ENCODE data around the gene DMD. TPM values are rescaled to one million over a fixed set of nuclear protein-coding genes. Genes with fewer than 3 reads are reported as not detected.

Gene DMD
- total RNA-seq, 1 donor from 2014 or later = 22.2 TPM

DNA sequence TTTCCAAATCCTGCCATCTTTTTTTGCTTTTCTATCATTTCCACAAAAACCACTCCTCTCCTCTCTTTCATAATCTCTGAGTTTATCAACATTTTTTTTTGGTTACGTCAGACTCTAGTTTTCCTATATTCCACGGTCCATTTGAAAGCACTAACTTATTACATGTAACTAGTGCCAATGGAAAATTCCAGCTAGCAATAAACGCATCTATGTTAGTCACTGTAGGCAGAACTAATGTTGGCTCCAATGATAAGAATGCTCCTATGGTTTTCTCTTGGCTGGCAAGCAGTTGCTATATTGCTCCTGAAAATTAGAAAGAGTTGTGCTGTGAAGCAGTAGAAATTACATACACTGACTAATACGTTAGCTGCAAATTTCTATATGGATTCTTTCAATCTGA, 1504.9 kb downstream of the DMD start:
- no peaks in the 10 kb centered on the region for H3K36me3 ChIP-seq (ENCODE audit: insufficient read depth, low read length)
- H3K79me2 ChIP-seq (ENCODE audit: insufficient read depth, low read length) = no peaks in the 10 kb centered on the region
- no peaks in the 10 kb centered on the region for H3K27me3 ChIP-seq (ENCODE audit: insufficient read depth, low read length)
- no peaks in the 10 kb centered on the region for H3K9me3 Mint-ChIP-seq (ENCODE audit: unreplicated experiment)
- H3K27me3 Mint-ChIP-seq (ENCODE audit: low read depth, unreplicated experiment) = no peaks in the 10 kb centered on the region
- peaks cover 5% of the 10 kb centered on the region for H3K4me1 Mint-ChIP-seq (ENCODE audit: low read depth, unreplicated experiment)
- no peaks in the 10 kb centered on the region for H3K4me1 ChIP-seq (ENCODE audit: insufficient read depth, low read length)
- no peak overlapping the region for H3K27ac Mint-ChIP-seq (ENCODE audit: unreplicated experiment)
- no peak overlapping the region for H3K4me2 ChIP-seq (ENCODE audit: low read length)
- DNase-seq (ENCODE audit: low read depth) = peak; percentile 22
- no peak overlapping the region for H3K9ac ChIP-seq (ENCODE audit: low read length)
- no peaks in the 10 kb centered on the region for H4K20me1 ChIP-seq (ENCODE audit: insufficient read depth, low read length)
- no peak overlapping the region for H3K27ac ChIP-seq (ENCODE audit: low read depth, low read length)
- H3K4me3 Mint-ChIP-seq (ENCODE audit: unreplicated experiment) = no peak overlapping the region
- no peaks in the 10 kb centered on the region for H3K9me3 ChIP-seq (ENCODE audit: insufficient read depth, low read depth, low read length)
- no peak overlapping the region for H3K4me3 ChIP-seq (ENCODE audit: insufficient read depth, low read depth, low read length)
- H2AFZ ChIP-seq (ENCODE audit: low read depth, low read length) = no peak overlapping the region
- TF ChIP-seq, protein P1, sequence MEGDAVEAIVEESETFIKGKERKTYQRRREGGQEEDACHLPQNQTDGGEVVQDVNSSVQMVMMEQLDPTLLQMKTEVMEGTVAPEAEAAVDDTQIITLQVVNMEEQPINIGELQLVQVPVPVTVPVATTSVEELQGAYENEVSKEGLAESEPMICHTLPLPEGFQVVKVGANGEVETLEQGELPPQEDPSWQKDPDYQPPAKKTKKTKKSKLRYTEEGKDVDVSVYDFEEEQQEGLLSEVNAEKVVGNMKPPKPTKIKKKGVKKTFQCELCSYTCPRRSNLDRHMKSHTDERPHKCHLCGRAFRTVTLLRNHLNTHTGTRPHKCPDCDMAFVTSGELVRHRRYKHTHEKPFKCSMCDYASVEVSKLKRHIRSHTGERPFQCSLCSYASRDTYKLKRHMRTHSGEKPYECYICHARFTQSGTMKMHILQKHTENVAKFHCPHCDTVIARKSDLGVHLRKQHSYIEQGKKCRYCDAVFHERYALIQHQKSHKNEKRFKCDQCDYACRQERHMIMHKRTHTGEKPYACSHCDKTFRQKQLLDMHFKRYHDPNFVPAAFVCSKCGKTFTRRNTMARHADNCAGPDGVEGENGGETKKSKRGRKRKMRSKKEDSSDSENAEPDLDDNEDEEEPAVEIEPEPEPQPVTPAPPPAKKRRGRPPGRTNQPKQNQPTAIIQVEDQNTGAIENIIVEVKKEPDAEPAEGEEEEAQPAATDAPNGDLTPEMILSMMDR (IDR thresholded peaks at IDR 0.05; ENCODE audit: insufficient read depth, low read depth, low read length) = no peak
- TF ChIP-seq EZH2 (IDR thresholded peaks at IDR 0.05; ENCODE audit: insufficient read depth, low read length) = no peak
- peak; percentile 63 for FAIRE-seq
- no peaks in the 10 kb centered on the region for H3K36me3 Mint-ChIP-seq (ENCODE audit: low read depth, unreplicated experiment)

DNA sequence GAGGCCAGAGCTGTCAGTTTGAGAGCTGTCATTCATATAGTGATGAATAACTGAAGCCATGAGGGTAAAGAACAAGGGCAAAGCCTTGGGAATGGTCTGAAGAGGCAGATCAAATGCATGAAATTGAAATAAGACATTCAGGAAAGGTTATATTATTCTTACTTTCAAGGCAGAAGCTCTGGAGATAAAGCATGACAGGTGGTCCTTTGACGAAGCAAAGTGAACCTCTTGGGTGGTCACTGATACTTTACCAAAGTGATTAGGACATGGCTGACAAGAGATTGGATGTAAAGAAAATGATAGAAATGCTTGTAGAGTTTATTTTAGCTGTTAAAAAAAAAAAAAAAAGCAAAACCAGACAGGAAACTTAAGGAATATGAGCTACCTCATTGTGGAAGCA, 1505.5 kb downstream of the DMD start:
- no peak overlapping the region for H3K9ac ChIP-seq (ENCODE audit: low read length)
- Mint-ChIP-seq H3K4me1 (ENCODE audit: low read depth, unreplicated experiment) (peaks cover 5% of the 10 kb centered on the region), H3K9me3 (ENCODE audit: unreplicated experiment) (no peaks in the 10 kb centered on the region), H3K27me3 (ENCODE audit: low read depth, unreplicated experiment) (no peaks in the 10 kb centered on the region), H3K4me3 (ENCODE audit: unreplicated experiment) (no peak overlapping the region), H3K36me3 (ENCODE audit: low read depth, unreplicated experiment) (no peaks in the 10 kb centered on the region), H3K27ac (ENCODE audit: unreplicated experiment) (no peak overlapping the region)
- no peak overlapping the region for H3K4me2 ChIP-seq (ENCODE audit: low read length)
- DNase-seq (ENCODE audit: low read depth) (no peak), FAIRE-seq (no peak)
- no peaks in the 10 kb centered on the region for H3K79me2 ChIP-seq (ENCODE audit: insufficient read depth, low read length)
- no peak for TF ChIP-seq EZH2 (IDR thresholded peaks at IDR 0.05; ENCODE audit: insufficient read depth, low read length)
- TF ChIP-seq, protein P1 (IDR thresholded peaks at IDR 0.05; ENCODE audit: insufficient read depth, low read depth, low read length) = no peak
- H4K20me1 ChIP-seq (ENCODE audit: insufficient read depth, low read length) = no peaks in the 10 kb centered on the region
- H2AFZ ChIP-seq (ENCODE audit: low read depth, low read length) = no peak overlapping the region
- no peak overlapping the region for H3K4me3 ChIP-seq (ENCODE audit: insufficient read depth, low read depth, low read length)
- no peaks in the 10 kb centered on the region for H3K4me1 ChIP-seq (ENCODE audit: insufficient read depth, low read length)
- no peak overlapping the region for H3K27ac ChIP-seq (ENCODE audit: low read depth, low read length)
- H3K9me3 ChIP-seq (ENCODE audit: insufficient read depth, low read depth, low read length) = no peaks in the 10 kb centered on the region
- no peaks in the 10 kb centered on the region for H3K27me3 ChIP-seq (ENCODE audit: insufficient read depth, low read length)
- H3K36me3 ChIP-seq (ENCODE audit: insufficient read depth, low read length) = no peaks in the 10 kb centered on the region

DNA sequence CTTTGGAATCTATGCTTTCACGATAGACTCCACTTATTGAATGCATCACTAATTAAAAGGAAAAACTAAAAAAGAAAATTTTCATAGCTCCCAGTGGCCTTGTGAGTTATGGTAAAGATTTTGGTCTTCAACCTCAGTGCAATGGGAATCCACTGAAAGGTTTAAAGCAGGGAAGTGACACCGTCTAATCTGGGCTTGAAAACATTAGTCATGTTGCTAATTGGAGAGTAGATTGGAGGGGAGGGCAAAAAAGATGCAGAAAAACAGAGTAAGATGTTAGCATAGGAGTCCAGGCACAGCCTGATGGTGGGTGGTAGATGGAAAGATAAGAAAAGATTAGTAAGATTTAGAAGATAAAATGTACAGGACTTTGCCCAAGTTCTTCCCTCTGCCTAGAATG, 1506.4 kb downstream of the DMD start:
- DNase-seq (ENCODE audit: low read depth) (no peak), FAIRE-seq (no peak)
- H3K36me3 ChIP-seq (ENCODE audit: insufficient read depth, low read length) = no peaks in the 10 kb centered on the region
- Mint-ChIP-seq H3K4me3 (ENCODE audit: unreplicated experiment) (no peak overlapping the region), H3K36me3 (ENCODE audit: low read depth, unreplicated experiment) (no peaks in the 10 kb centered on the region), H3K27ac (ENCODE audit: unreplicated experiment) (no peak overlapping the region), H3K9me3 (ENCODE audit: unreplicated experiment) (no peaks in the 10 kb centered on the region), H3K27me3 (ENCODE audit: low read depth, unreplicated experiment) (no peaks in the 10 kb centered on the region), H3K4me1 (ENCODE audit: low read depth, unreplicated experiment) (peaks cover 5% of the 10 kb centered on the region)
- no peak overlapping the region for H3K9ac ChIP-seq (ENCODE audit: low read length)
- TF ChIP-seq EZH2 (IDR thresholded peaks at IDR 0.05; ENCODE audit: insufficient read depth, low read length) = no peak
- TF ChIP-seq, protein P1 (IDR thresholded peaks at IDR 0.05; ENCODE audit: insufficient read depth, low read depth, low read length) = no peak
- H3K27ac ChIP-seq (ENCODE audit: low read depth, low read length) = no peak overlapping the region
- no peaks in the 10 kb centered on the region for H4K20me1 ChIP-seq (ENCODE audit: insufficient read depth, low read length)
- no peak overlapping the region for H3K4me3 ChIP-seq (ENCODE audit: insufficient read depth, low read depth, low read length)
- H3K4me1 ChIP-seq (ENCODE audit: insufficient read depth, low read length) = no peaks in the 10 kb centered on the region
- no peak overlapping the region for H3K4me2 ChIP-seq (ENCODE audit: low read length)
- no peaks in the 10 kb centered on the region for H3K79me2 ChIP-seq (ENCODE audit: insufficient read depth, low read length)
- no peaks in the 10 kb centered on the region for H3K27me3 ChIP-seq (ENCODE audit: insufficient read depth, low read length)
- H2AFZ ChIP-seq (ENCODE audit: low read depth, low read length) = no peak overlapping the region
- H3K9me3 ChIP-seq (ENCODE audit: insufficient read depth, low read depth, low read length) = no peaks in the 10 kb centered on the region

Data from astrocyte (in vitro differentiated cells and primary cell).